HUES6 (cell line): Measurements from ENCODE around the gene LDLRAD3.

Source experiments
- H3K27ac ChIP-seq: 2 replicates; pipeline ENCODE4 v1.7.0; 2013; ENCODE audit warnings: low read depth, mild to moderate bottlenecking, low read length, inconsistent platforms
- H3K27me3 ChIP-seq: 2 replicates; pipeline ENCODE4 v1.6.1; 2013; ENCODE audit warnings: low read length; ENCODE audit not compliant: control insufficient read depth, insufficient read depth
- H3K36me3 ChIP-seq: 2 replicates; pipeline ENCODE4 v1.6.1; 2013; ENCODE audit warnings: low read length; ENCODE audit not compliant: control insufficient read depth, insufficient read depth
- H3K4me1 ChIP-seq: 2 replicates; pipeline ENCODE4 v1.6.1; 2013; ENCODE audit warnings: low read length; ENCODE audit not compliant: control insufficient read depth, insufficient read depth
- H3K4me3 ChIP-seq: 2 replicates; pipeline ENCODE4 v1.5.1; 2013; ENCODE audit warnings: low read depth, low read length
- H3K9ac ChIP-seq: one replicate; pipeline ENCODE4 v1.6.1; 2013; ENCODE audit warnings: mild to moderate bottlenecking, low read length
- H3K9me3 ChIP-seq: 2 replicates; pipeline ENCODE4 v1.6.1; 2013; ENCODE audit warnings: low read depth, low read length; ENCODE audit not compliant: control insufficient read depth, insufficient read depth

Gene LDLRAD3

DNA sequence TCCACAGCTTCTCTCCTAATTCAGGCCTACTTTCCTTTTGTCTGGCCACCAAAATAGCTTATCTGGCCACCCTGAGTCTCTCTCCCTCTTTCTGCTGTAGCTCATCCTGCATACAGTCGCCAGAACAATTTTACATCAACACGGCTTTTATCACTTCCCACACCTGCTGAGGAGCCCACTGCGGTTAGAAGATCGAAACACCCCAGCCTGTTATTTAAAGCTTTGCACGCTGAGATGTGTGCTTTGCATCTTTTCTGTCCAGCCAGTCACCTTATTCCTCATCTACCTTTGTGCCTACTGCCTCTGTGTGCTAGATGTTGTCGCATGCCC, 249.4 kb downstream of the LDLRAD3 start:
- H3K27ac ChIP-seq = no peak overlapping the region
- no peaks in the 10 kb centered on the region for H3K27me3 ChIP-seq
- H3K4me3 ChIP-seq = no peak overlapping the region
- peaks cover 15% of the 10 kb centered on the region; the same call in 1 of the 2 replicates for H3K4me1 ChIP-seq
- H3K9ac ChIP-seq = no peak overlapping the region
- 0 out of 2 replicates have a peak, but pooled peaks cover 1% of the 10 kb centered on the region for H3K36me3 ChIP-seq
- no peaks in the 10 kb centered on the region for H3K9me3 ChIP-seq

GRCh38 chr11:36193721-36194120, 249.9 kb downstream of the LDLRAD3 start:
- no peak overlapping the region for H3K27ac ChIP-seq
- H3K36me3 ChIP-seq = 0 out of 2 replicates have a peak, but pooled peaks cover 5% of the 10 kb centered on the region
- H3K4me3 ChIP-seq = no peak overlapping the region
- H3K4me1 ChIP-seq = peaks cover 15% of the 10 kb centered on the region; the same call in 1 of the 2 replicates
- no peak overlapping the region for H3K9ac ChIP-seq
- H3K9me3 ChIP-seq = no peaks in the 10 kb centered on the region
- no peaks in the 10 kb centered on the region for H3K27me3 ChIP-seq

- H3K9me3 ChIP-seq = no peaks in the 10 kb centered on the region
- peaks cover 15% of the 10 kb centered on the region; the same call in 1 of the 2 replicates for H3K4me1 ChIP-seq
- H3K27ac ChIP-seq = no peak overlapping the region
- H3K27me3 ChIP-seq = no peaks in the 10 kb centered on the region
- no peak overlapping the region for H3K9ac ChIP-seq
- H3K36me3 ChIP-seq = peaks cover 5% of the 10 kb centered on the region; the same call in 1 of the 2 replicates
- H3K4me3 ChIP-seq = no peak overlapping the region
Measured at GRCh38 chr11:36195496-36196354, 251.9 kb downstream of the LDLRAD3 start.

- Histone ChIP-seq H3K9ac (no peak overlapping the region), H3K9me3 (no peaks in the 10 kb centered on the region), H3K27me3 (no peaks in the 10 kb centered on the region), H3K4me1 (peaks cover 15% of the 10 kb centered on the region; the same call in 1 of the 2 replicates), H3K36me3 (peaks cover 5% of the 10 kb centered on the region; the same call in 1 of the 2 replicates), H3K27ac (no peak overlapping the region), H3K4me3 (no peak overlapping the region)
Measured at GRCh38 chr11:36196411-36196998, 252.6 kb downstream of the LDLRAD3 start.

- no peak overlapping the region for H3K4me3 ChIP-seq
- H3K27me3 ChIP-seq = no peaks in the 10 kb centered on the region
- peaks cover 5% of the 10 kb centered on the region; the same call in 1 of the 2 replicates for H3K36me3 ChIP-seq
- H3K4me1 ChIP-seq = peaks cover 2% of the 10 kb centered on the region; the same call in 1 of the 2 replicates
- no peak overlapping the region for H3K27ac ChIP-seq
- H3K9me3 ChIP-seq = no peaks in the 10 kb centered on the region
- H3K9ac ChIP-seq = no peak overlapping the region
Measured at GRCh38 chr11:36201411-36201810, 257.5 kb downstream of the LDLRAD3 start.

DNA sequence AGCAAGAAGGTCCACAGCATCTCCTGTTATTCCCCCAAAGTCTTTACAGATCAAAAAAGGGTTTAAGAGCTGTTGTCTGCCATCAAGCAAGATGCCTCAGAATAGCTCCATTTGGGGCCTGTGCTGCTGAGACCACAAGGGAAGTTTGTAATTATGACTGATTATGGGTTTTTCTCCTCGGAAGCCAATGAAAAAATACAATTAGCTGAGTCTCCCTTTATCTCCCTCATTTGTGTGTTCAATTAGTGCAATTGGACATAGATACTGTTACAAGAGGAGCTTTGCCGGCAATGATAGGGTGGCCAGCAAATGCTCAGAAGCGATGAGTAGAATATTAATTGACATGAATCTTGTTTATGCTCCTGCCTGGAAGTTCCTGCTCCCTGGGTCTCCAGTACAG, 261.7 kb downstream of the LDLRAD3 start:
- no peak overlapping the region for H3K27ac ChIP-seq

GRCh38 chr11:36210529-36210928, 266.7 kb downstream of the LDLRAD3 start:
- H3K4me1 ChIP-seq = no peaks in the 10 kb centered on the region
- H3K9me3 ChIP-seq = no peaks in the 10 kb centered on the region
- H3K27ac ChIP-seq = no peak overlapping the region
- no peak overlapping the region for H3K4me3 ChIP-seq
- no peaks in the 10 kb centered on the region for H3K36me3 ChIP-seq
- H3K27me3 ChIP-seq = no peaks in the 10 kb centered on the region
- no peak overlapping the region for H3K9ac ChIP-seq

More for the DNA sequence above, 261.7 kb downstream of the LDLRAD3 start:
- Histone ChIP-seq H3K4me1 (no peaks in the 10 kb centered on the region), H3K27me3 (no peaks in the 10 kb centered on the region), H3K36me3 (no peaks in the 10 kb centered on the region), H3K4me3 (no peak overlapping the region), H3K9ac (no peak overlapping the region), H3K9me3 (no peaks in the 10 kb centered on the region)

- no peaks in the 10 kb centered on the region for H3K4me1 ChIP-seq
- no peak overlapping the region for H3K9ac ChIP-seq
- H3K4me3 ChIP-seq = no peak overlapping the region
- H3K27ac ChIP-seq = no peak overlapping the region
- no peaks in the 10 kb centered on the region for H3K9me3 ChIP-seq
- no peaks in the 10 kb centered on the region for H3K27me3 ChIP-seq
- H3K36me3 ChIP-seq = no peaks in the 10 kb centered on the region
Measured at GRCh38 chr11:36211761-36212430, 268.0 kb downstream of the LDLRAD3 start.

DNA sequence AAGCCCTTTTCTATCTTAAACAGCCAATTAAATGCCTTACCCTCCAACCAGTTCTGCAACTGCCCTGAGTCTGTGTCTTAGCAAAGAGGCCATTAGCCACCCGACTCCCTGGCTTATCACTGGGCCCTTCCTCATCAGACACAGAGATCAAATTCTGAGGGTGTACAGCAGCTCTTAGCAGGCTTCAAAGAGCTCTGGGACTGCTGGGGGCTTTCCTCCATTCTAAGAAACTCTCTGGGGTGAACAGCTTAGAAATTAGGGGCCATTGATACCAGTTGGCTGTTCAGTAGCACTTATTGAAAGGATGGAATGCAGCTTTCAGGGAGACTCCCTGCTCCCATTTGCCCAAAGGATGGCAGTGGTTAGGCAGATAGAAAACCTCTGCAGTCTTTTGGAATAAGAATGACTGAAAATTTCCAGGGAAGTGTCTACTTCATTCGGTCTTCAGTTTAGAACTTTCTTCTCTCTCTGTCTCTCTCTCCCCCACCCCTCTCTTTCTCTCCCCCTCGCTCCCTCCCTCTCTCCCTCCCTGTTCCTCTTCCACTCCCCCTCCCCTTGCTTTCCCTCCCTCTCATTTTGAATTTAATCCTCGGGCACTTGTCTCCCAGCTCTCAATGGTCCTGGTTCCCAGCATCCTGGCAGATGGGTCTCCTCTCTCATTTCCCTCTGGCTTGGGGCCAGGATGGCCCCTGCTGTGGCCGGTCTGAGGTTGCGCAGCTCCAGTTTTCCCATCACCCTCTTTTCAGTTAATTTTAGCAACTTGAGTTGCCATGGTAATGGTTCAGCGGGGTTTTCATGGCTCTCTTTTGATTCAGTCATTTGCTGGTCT, 268.9 kb downstream of the LDLRAD3 start:
- H3K4me1 ChIP-seq = no peaks in the 10 kb centered on the region
- H3K9ac ChIP-seq = no peak overlapping the region
- H3K36me3 ChIP-seq = no peaks in the 10 kb centered on the region
- H3K27me3 ChIP-seq = no peaks in the 10 kb centered on the region
- H3K9me3 ChIP-seq = no peaks in the 10 kb centered on the region
- no peak overlapping the region for H3K27ac ChIP-seq
- no peak overlapping the region for H3K4me3 ChIP-seq

DNA sequence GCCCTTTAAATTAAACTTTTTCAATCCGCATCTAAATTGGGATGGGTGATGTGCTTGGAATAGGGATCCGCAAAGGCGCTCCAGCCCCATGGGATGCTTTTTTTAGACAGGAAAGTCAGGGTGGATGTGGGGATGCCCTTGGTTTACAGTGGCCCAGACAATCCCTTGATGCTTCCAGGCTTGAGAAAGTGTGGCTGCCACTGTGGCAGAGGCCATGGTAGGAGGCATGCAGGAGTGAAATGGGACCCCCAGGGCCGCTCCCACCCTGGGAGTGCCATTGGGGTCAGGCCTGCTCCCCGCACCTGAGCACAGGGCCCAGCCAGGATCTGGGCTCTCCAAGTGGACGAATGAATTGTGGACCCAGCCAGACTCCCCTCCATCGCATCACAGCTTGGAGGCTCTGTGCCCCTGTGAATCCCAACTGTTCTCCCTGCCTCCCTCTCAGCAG, 269.6 kb downstream of the LDLRAD3 start:
- no peaks in the 10 kb centered on the region for H3K4me1 ChIP-seq
- H3K9me3 ChIP-seq = no peaks in the 10 kb centered on the region
- no peaks in the 10 kb centered on the region for H3K27me3 ChIP-seq
- H3K27ac ChIP-seq = no peak overlapping the region
- 0 out of 2 replicates have a peak, but pooled peaks cover 3% of the 10 kb centered on the region for H3K36me3 ChIP-seq
- H3K4me3 ChIP-seq = no peak overlapping the region
- no peak overlapping the region for H3K9ac ChIP-seq
